Uterus (tissue), 4 donors: Measurements from ENCODE around the gene HMCN1. TPM values are rescaled to one million over a fixed set of nuclear protein-coding genes. Genes with fewer than 3 reads are reported as not detected.
"Not testable (repeated sequence)": the region's sequence is repeated elsewhere in the genome, so short reads cannot be mapped to it uniquely, and the experiment has no call there.

Experiments used
- DNase-seq, 2 donors: peaks; one replicate each; pipeline ENCODE4 v3.0.0-alpha.2; 2019 to 2020
- H3K27ac ChIP-seq, 2 donors: fragments of 200-600 bp; sonication (generic); 1 replicate in 1 of 2; 2 replicates in 1 of 2; pipeline ENCODE4 v1.5.1; 2016 to 2018
- H3K27me3 ChIP-seq, 2 donors: fragments of 200-600 bp; sonication (generic); one replicate each; pipeline ENCODE4 v1.5.1; 2018 to 2019; ENCODE audit warnings: control low read depth in 1 of 2
- H3K36me3 ChIP-seq, 2 donors: fragments of 200-600 bp; sonication (generic); one replicate each; pipeline ENCODE4 v1.5.1; 2019; ENCODE audit warnings: control low read depth in 1 of 2
- H3K4me1 ChIP-seq, 2 donors: fragments of 200-600 bp; sonication (generic); one replicate each; pipeline ENCODE4 v1.5.1; 2018 to 2019; ENCODE audit warnings: control low read depth in 1 of 2
- H3K4me3 ChIP-seq, 2 donors: fragments of 200-600 bp; sonication (generic); 1 replicate in 1 of 2; 2 replicates in 1 of 2; pipeline ENCODE4 v1.5.1; 2018 to 2019; ENCODE audit warnings: mild to moderate bottlenecking in 1 of 2
- H3K9me3 ChIP-seq, 2 donors: fragments of 200-600 bp; sonication (generic); one replicate each; pipeline ENCODE4 v1.5.1; 2019; ENCODE audit warnings: control low read depth in 1 of 2
- POLR2A ChIP-seq, 2 donors: fragments of 450-650 bp; IDR thresholded peaks; one replicate each; pipeline ENCODE4 v1.6.1; 2016; ENCODE audit warnings: antibody characterized with exemption in 2 of 2, mild to moderate bottlenecking in 1 of 2, moderate library complexity in 1 of 2
- intact Hi-C: fragments of 100-400 bp; cut with DNase I; formaldehyde crosslinking; loops from one replicate; pipeline ENCODE4 v1.15.1; 2023; ENCODE audit warnings: low total_unique reads
- total RNA-seq, 4 donors: library from RNA; depleted of rRNA in 3 of 4; stranded (reverse); fragments of >200 nt in 3 of 4; gene quantifications; one replicate each; pipeline versions ENCODE4 v1.1.0 to v1.2.4, GENCODE V29; 2014 to 2023
- TF ChIP-seq, protein P1 (sequence below), 4 experiments: fragments of 200-600 bp in 2 of 4; fragments of 450-650 bp in 2 of 4; sonication (generic) in 2 of 4; IDR thresholded peaks; one replicate each; pipeline ENCODE4 v1.5.1; 2016 to 2019; ENCODE audit warnings: antibody characterized with exemption in 4 of 4, mild to moderate bottlenecking in 2 of 4, moderate library complexity in 1 of 4
- donor health status: DM: yes; HTN: yes; CAD: no.

The HMCN1 gene
- total RNA-seq, 4 donors from 2014 or later = 0.59 to 92.9 (median 5.1) TPM

GRCh38 chr1:185886046-185886445, 151.9 kb downstream of the HMCN1 start:
- intact Hi-C loops = no loop called here
- TF ChIP-seq POLR2A (IDR thresholded peaks at IDR 0.05) = no peak
- TF ChIP-seq, protein P1, sequence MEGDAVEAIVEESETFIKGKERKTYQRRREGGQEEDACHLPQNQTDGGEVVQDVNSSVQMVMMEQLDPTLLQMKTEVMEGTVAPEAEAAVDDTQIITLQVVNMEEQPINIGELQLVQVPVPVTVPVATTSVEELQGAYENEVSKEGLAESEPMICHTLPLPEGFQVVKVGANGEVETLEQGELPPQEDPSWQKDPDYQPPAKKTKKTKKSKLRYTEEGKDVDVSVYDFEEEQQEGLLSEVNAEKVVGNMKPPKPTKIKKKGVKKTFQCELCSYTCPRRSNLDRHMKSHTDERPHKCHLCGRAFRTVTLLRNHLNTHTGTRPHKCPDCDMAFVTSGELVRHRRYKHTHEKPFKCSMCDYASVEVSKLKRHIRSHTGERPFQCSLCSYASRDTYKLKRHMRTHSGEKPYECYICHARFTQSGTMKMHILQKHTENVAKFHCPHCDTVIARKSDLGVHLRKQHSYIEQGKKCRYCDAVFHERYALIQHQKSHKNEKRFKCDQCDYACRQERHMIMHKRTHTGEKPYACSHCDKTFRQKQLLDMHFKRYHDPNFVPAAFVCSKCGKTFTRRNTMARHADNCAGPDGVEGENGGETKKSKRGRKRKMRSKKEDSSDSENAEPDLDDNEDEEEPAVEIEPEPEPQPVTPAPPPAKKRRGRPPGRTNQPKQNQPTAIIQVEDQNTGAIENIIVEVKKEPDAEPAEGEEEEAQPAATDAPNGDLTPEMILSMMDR (IDR thresholded peaks at IDR 0.05) = no peak
- H3K4me1 ChIP-seq = no peaks in the 10 kb centered on the region
- H3K27me3 ChIP-seq = no peaks in the 10 kb centered on the region
- DNase-seq = no peak
- no peaks in the 10 kb centered on the region for H3K9me3 ChIP-seq
- no peaks in the 10 kb centered on the region for H3K36me3 ChIP-seq
- no peak overlapping the region for H3K4me3 ChIP-seq
- H3K27ac ChIP-seq = no peak overlapping the region

GRCh38 chr1:185886671-185887070, 152.5 kb downstream of the HMCN1 start:
- H3K36me3 ChIP-seq = no peaks in the 10 kb centered on the region
- H3K27me3 ChIP-seq = no peaks in the 10 kb centered on the region
- no peak for DNase-seq
- intact Hi-C loops = no loop called here
- H3K4me1 ChIP-seq = no peaks in the 10 kb centered on the region
- no peak overlapping the region for H3K4me3 ChIP-seq
- TF ChIP-seq POLR2A (IDR thresholded peaks at IDR 0.05) = no peak
- TF ChIP-seq, protein P1 (IDR thresholded peaks at IDR 0.05) = no peak
- no peaks in the 10 kb centered on the region for H3K9me3 ChIP-seq
- no peak overlapping the region for H3K27ac ChIP-seq

- H3K27ac ChIP-seq, intact Hi-C loops, DNase-seq, H3K27me3 ChIP-seq, H3K9me3 ChIP-seq, H3K4me3 ChIP-seq, H3K4me1 ChIP-seq, H3K36me3 ChIP-seq: not testable (repeated sequence)
Measured at GRCh38 chr1:185892831-185893403, 158.7 kb downstream of the HMCN1 start.

GRCh38 chr1:185894791-185895190, 160.6 kb downstream of the HMCN1 start:
- no peak for DNase-seq
- Histone ChIP-seq H3K4me3 (no peak overlapping the region), H3K27ac (no peak overlapping the region), H3K9me3 (no peaks in the 10 kb centered on the region), H3K27me3 (no peaks in the 10 kb centered on the region), H3K36me3 (no peaks in the 10 kb centered on the region), H3K4me1 (no peaks in the 10 kb centered on the region)
- intact Hi-C loops = no loop called here
- TF ChIP-seq, protein P1 (IDR thresholded peaks at IDR 0.05) = no peak
- TF ChIP-seq POLR2A (IDR thresholded peaks at IDR 0.05) = no peak

GRCh38 chr1:185895208-185895900, 161.2 kb downstream of the HMCN1 start:
- no peaks in the 10 kb centered on the region for H3K4me1 ChIP-seq
- no peak for TF ChIP-seq POLR2A (IDR thresholded peaks at IDR 0.05)
- TF ChIP-seq, protein P1 (IDR thresholded peaks at IDR 0.05) = no peak
- H3K27ac ChIP-seq = no peak overlapping the region
- no peaks in the 10 kb centered on the region for H3K36me3 ChIP-seq
- no peak overlapping the region for H3K4me3 ChIP-seq
- intact Hi-C loops = no loop called here
- H3K27me3 ChIP-seq = no peaks in the 10 kb centered on the region
- H3K9me3 ChIP-seq = no peaks in the 10 kb centered on the region
- DNase-seq = no peak
